Lower leg skin (tissue), 4 donors: ENCODE data around the gene RELT. TPM values are rescaled to one million over a fixed set of nuclear protein-coding genes. Genes with fewer than 3 reads are reported as not detected.

Experiments used
- DNase-seq, 2 donors: peaks; one replicate each; pipeline ENCODE4 v3.0.0-alpha.2; 2019; ENCODE audit warnings: low spot score in 2 of 2
- H3K4me3 ChIP-seq: fragments of 200-600 bp; sonication (generic); 2 replicates; pipeline ENCODE4 v1.5.1; 2017; ENCODE audit warnings: mild to moderate bottlenecking, low read depth; ENCODE audit not compliant: poor library complexity, severe bottlenecking
- CTCF ChIP-seq, 3 donors: fragments of 450-650 bp; IDR thresholded peaks; one replicate each; pipeline ENCODE4 v1.5.1; 2016; ENCODE audit warnings: antibody characterized with exemption in 3 of 3, mild to moderate bottlenecking in 3 of 3, moderate library complexity in 2 of 3
- POLR2A ChIP-seq, 2 donors: fragments of 450-650 bp; IDR thresholded peaks; one replicate each; pipeline ENCODE4 v1.6.1; 2016 to 2017; ENCODE audit warnings: antibody characterized with exemption in 2 of 2, mild to moderate bottlenecking in 1 of 2, moderate library complexity in 1 of 2
- WGBS, 2 donors: methylation state at CpG; one replicate each; pipeline ENCODE4 v1.1.5; 2018; 5-methylcytosine and 5-hydroxymethylcytosine counted together
- intact Hi-C: fragments of 100-400 bp; cut with DNase I; formaldehyde crosslinking; loops from one replicate; pipeline ENCODE4 v1.15.0; 2023; ENCODE audit warnings: low total_unique reads
- total RNA-seq, 4 donors: library from RNA; depleted of rRNA; stranded (reverse); fragments of >200 nt; gene quantifications; one replicate each; pipeline ENCODE4 v1.1.0, GENCODE V29; 2016

Gene RELT
- total RNA-seq, 4 donors from 2014 or later = 2.1 to 4.8 (median 4.4) TPM

DNA sequence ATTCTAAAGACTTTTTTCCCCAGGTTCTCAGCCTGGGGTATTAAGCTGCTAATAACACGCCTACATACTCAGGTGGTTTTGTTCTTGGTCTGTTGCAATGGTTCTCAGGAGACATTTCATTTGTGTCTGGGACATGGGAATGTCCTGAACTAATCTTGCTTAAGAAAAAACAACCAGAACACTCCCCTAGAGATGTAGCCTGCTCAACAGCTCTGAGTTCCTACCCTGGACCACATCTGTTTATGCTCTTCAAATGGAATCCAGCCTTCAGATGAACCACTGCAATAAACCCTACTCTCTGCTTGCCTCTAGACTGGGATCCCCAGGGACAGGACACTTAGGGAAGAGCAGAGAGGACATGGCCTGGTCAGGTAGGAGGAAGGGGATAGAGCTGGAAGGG is 29.9 kb downstream of the RELT start:
- intact Hi-C loops = no loop called here
- DNase-seq = no peak
- no peak for TF ChIP-seq CTCF (IDR thresholded peaks at IDR 0.05)
- no peak overlapping the region for H3K4me3 ChIP-seq
- 81 to 84% methylated on average over 1 of the region's 1 CpG for WGBS, 2 donors

GRCh38 chr11:73406619-73407018 is 30.4 kb downstream of the RELT start:
- 89 to 91% methylated on average over 5 of the region's 5 CpGs for WGBS, 2 donors
- TF ChIP-seq POLR2A (IDR thresholded peaks at IDR 0.05) (no peak), CTCF (IDR thresholded peaks at IDR 0.05) (no peak)
- H3K4me3 ChIP-seq = no peak overlapping the region
- peak in 1 of 2 donors; percentile 52 for DNase-seq
- intact Hi-C loops = no loop called here

- intact Hi-C loops = no loop called here
- H3K4me3 ChIP-seq = no peak overlapping the region
- TF ChIP-seq POLR2A (IDR thresholded peaks at IDR 0.05) (no peak), CTCF (IDR thresholded peaks at IDR 0.05) (no peak)
- peak in 1 of 2 donors; percentile 49 for DNase-seq
- WGBS, 2 donors = 98% methylated on average over 8 of the region's 8 CpGs
Observed at GRCh38 chr11:73409431-73409830, 33.2 kb downstream of the RELT start.

DNA sequence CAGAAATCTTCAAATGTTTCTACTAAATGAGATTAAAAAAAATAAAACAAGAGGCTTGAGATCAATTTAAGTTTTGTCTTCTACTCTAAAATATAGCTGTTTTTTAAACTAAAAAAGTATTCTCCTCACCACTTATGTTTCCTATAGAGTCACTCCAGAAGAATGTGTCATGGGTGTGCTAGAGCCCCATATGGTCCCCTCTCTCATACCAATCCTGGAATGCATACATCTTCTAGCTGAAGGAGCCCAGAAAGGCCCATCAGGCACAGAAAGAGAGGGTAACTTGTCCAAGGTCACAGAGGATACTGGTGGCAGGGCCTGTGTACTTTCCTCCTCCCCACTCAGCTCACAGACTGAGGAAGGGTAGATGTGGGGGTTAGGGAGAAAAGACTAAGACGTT is 34.4 kb downstream of the RELT start:
- H3K4me3 ChIP-seq = no peak overlapping the region
- TF ChIP-seq POLR2A (IDR thresholded peaks at IDR 0.05) = no peak
- 76 to 84% methylated on average over 1 of the region's 1 CpG for WGBS, 2 donors
- DNase-seq = no peak
- intact Hi-C loops = no loop called here

DNA sequence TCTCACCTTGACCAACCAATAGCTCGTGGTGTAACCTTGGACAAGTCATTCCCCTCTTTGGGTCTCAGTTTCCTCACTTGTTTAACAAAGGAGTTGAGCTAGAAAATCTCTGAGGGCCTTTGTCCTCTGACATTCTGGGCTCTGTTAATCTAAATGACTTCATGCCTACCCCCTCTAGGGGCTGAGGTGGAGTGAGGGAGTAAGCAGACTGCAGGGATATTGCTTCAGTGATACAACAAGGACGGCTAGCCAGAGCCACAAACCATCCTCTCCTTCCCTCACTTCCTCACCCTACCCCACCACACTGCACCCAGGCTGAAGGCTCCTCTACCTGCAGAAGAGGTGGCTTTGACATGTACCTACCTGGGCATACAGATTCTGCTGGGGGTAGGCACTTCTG is 34.8 kb downstream of the RELT start:
- no peak overlapping the region for H3K4me3 ChIP-seq
- TF ChIP-seq POLR2A (IDR thresholded peaks at IDR 0.05) (no peak), CTCF (IDR thresholded peaks at IDR 0.05) (no peak)
- WGBS, 2 donors = 85 to 86% methylated on average over 2 of the region's 2 CpGs
- intact Hi-C loops = no loop called here
- DNase-seq = peak in 1 of 2 donors; percentile 75

DNA sequence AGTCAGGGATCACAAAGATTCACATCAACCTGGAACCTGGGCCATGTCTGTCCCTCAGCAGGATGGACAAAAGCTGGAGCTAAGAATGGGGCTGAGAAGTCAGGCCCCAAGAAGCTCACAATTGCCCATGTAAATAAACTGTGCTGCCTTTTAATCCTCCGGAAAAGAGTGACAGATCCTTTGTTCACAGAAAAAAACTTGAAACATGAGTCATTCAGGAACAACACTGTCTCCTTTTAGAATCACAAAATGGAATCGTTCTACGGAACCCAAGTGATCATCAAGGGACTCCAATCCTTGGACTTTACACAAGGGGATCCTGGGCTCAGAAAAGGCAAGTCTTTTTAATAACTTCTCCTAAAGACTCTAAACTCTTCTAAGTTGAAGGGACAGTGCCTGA is 36.1 kb downstream of the RELT start:
- DNase-seq = peak in 1 of 2 donors; percentile 39
- TF ChIP-seq POLR2A (IDR thresholded peaks at IDR 0.05) = no peak
- no peak for TF ChIP-seq CTCF (IDR thresholded peaks at IDR 0.05)
- intact Hi-C loops = no loop called here
- WGBS, 2 donors = 71 to 83% methylated on average over 3 of the region's 3 CpGs
- H3K4me3 ChIP-seq = no peak overlapping the region
